Suprapubic skin (tissue), 4 donors: ENCODE measurements around the gene CUEDC1.

Source experiments
- POLR2A ChIP-seq, 2 donors: fragments of 450-650 bp; IDR thresholded peaks; one replicate each; pipeline ENCODE4 v1.6.1; 2017; ENCODE audit warnings: antibody characterized with exemption in 2 of 2, mild to moderate bottlenecking in 2 of 2, moderate library complexity in 2 of 2
- POLR2AphosphoS5 ChIP-seq, 3 donors: sonication (generic); formaldehyde crosslinking; IDR thresholded peaks; one replicate each; pipeline ENCODE4 v1.6.1; 2017; ENCODE audit warnings: antibody characterized with exemption in 3 of 3
- TF ChIP-seq, protein P1 (sequence below), 2 donors: fragments of 200-600 bp in 1 of 2; fragments of 450-650 bp in 1 of 2; sonication (generic) in 1 of 2; IDR thresholded peaks; one replicate each; pipeline ENCODE4 v1.5.1; 2016 to 2019; ENCODE audit warnings: antibody characterized with exemption in 2 of 2, mild to moderate bottlenecking in 1 of 2, moderate library complexity in 1 of 2

DNA sequence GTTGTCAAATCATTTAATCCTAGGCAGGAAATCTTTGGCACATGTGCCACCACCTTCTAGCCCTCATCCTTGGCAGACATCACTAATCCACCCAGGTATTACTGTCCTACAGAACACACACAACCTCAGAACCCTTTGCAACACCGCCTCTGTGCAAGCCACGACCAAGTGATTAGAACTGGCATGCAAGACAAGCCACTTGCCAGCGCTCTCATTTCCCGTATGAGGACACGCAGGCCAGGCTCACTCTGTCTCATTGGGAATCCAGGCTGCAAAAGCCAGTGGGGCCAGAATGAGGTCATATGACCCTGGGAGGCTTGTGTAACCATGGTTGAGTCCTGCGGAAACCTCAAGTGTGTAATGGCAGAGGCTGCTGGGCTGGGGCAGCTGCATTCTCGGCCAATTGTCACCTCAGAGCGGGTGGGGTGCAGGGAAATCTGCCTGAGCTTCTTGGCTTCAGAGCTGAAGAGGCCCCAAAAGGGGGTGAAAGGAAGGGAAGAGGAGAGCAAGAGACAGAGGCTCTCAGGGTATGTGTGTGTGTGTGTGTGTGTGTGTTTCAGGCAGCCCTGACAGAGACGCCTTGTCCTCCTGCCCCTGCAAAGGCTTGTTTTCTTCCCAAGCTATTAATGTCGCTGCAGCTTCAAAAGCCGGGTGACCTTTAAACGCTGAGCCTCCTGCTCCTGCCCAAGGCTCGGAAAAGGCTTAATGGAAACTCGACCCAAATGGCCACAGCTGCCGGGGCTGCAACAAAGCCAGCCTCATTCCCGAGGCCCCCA, 62.2 kb downstream of the CUEDC1 start:
- TF ChIP-seq POLR2A (IDR thresholded peaks at IDR 0.05) (no peak), POLR2AphosphoS5 (IDR thresholded peaks at IDR 0.05) (peak in 2 of 3 donors; percentile 85 to 96)
- TF ChIP-seq, protein P1, sequence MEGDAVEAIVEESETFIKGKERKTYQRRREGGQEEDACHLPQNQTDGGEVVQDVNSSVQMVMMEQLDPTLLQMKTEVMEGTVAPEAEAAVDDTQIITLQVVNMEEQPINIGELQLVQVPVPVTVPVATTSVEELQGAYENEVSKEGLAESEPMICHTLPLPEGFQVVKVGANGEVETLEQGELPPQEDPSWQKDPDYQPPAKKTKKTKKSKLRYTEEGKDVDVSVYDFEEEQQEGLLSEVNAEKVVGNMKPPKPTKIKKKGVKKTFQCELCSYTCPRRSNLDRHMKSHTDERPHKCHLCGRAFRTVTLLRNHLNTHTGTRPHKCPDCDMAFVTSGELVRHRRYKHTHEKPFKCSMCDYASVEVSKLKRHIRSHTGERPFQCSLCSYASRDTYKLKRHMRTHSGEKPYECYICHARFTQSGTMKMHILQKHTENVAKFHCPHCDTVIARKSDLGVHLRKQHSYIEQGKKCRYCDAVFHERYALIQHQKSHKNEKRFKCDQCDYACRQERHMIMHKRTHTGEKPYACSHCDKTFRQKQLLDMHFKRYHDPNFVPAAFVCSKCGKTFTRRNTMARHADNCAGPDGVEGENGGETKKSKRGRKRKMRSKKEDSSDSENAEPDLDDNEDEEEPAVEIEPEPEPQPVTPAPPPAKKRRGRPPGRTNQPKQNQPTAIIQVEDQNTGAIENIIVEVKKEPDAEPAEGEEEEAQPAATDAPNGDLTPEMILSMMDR (IDR thresholded peaks at IDR 0.05): no peak
